Esophagus muscularis mucosa (tissue), 3 donors: Measurements from ENCODE around the gene APLF.

ENCODE experiments used
- POLR2A ChIP-seq: fragments of 450-650 bp; IDR thresholded peaks from one replicate; pipeline ENCODE4 v1.6.1; 2017; ENCODE audit warnings: antibody characterized with exemption, moderate library complexity, mild to moderate bottlenecking, low read depth
- TF ChIP-seq, protein P1 (sequence below), 3 experiments: fragments of 200-600 bp in 2 of 3; fragments of 450-650 bp in 1 of 3; sonication (generic) in 2 of 3; IDR thresholded peaks; one replicate each; pipeline ENCODE4 v1.5.1; 2017 to 2019; ENCODE audit warnings: antibody characterized with exemption in 3 of 3, mild to moderate bottlenecking in 2 of 3, moderate library complexity in 1 of 3

DNA sequence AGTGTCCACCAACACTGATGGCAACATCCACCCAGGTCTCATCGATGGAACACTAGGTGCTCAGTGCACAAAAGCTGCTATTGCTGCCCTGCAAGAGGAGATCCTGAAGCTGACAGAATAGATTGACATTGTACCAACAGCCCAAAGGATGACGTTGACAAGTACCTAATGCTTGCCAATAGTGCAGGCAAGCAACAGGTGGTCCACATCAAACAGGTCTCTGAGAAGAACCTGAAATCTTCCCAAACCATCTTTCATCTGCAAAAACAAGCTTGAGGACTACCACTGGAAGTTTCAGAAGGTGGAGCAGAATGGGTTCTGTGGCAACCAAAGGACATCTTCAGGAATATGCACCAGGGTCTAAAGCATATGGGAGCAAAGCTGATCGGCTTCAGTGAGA lies 160.2 kb downstream of the APLF start:
- TF ChIP-seq, protein P1, sequence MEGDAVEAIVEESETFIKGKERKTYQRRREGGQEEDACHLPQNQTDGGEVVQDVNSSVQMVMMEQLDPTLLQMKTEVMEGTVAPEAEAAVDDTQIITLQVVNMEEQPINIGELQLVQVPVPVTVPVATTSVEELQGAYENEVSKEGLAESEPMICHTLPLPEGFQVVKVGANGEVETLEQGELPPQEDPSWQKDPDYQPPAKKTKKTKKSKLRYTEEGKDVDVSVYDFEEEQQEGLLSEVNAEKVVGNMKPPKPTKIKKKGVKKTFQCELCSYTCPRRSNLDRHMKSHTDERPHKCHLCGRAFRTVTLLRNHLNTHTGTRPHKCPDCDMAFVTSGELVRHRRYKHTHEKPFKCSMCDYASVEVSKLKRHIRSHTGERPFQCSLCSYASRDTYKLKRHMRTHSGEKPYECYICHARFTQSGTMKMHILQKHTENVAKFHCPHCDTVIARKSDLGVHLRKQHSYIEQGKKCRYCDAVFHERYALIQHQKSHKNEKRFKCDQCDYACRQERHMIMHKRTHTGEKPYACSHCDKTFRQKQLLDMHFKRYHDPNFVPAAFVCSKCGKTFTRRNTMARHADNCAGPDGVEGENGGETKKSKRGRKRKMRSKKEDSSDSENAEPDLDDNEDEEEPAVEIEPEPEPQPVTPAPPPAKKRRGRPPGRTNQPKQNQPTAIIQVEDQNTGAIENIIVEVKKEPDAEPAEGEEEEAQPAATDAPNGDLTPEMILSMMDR (IDR thresholded peaks at IDR 0.05): no peak
- TF ChIP-seq POLR2A: no peak
